Activated CD4-positive, alpha-beta memory T cell treated with anti-CD3 and anti-CD28 coated beads, Interleukin-2, amount 10 ng/mL, durations not matched to agents 7 days and 5 days (primary cell): ENCODE measurements around the gene PKN1. TPM values are rescaled to one million over a fixed set of nuclear protein-coding genes. Genes with fewer than 3 reads are reported as not detected.

Source experiments
- CTCF ChIA-PET: fragments of 350-600 bp; sonication (Branson Sonifier 250); formaldehyde crosslinking; loops from one replicate; lab custom pipeline; 2021; ENCODE audit warnings: antibody characterized with exemption, inconsistent platforms; lab: Charles Lee
- POLR2A ChIA-PET: fragments of 350-600 bp; sonication (Branson Sonifier 250); formaldehyde crosslinking; loops from one replicate; lab custom pipeline; 2021; ENCODE audit warnings: antibody characterized with exemption; lab: Charles Lee
- DNase-seq: peaks from one replicate; pipeline ENCODE4 v3.0.0-alpha.2; 2020
- H3K27ac Mint-ChIP-seq: one replicate; pipeline ENCODE4 v1.8.0; 2021; ENCODE audit warnings: mild to moderate bottlenecking, mixed read lengths
- H3K27me3 Mint-ChIP-seq: one replicate; pipeline ENCODE4 v1.8.0; 2021; ENCODE audit warnings: mixed read lengths
- H3K36me3 Mint-ChIP-seq: one replicate; pipeline ENCODE4 v1.8.0; 2021; ENCODE audit warnings: low read depth, mixed read lengths
- H3K4me1 Mint-ChIP-seq: one replicate; pipeline ENCODE4 v1.8.0; 2021; ENCODE audit warnings: mixed read lengths
- H3K4me3 Mint-ChIP-seq: one replicate; pipeline ENCODE4 v1.8.0; 2021; ENCODE audit warnings: mild to moderate bottlenecking, mixed read lengths
- H3K9me3 Mint-ChIP-seq: one replicate; pipeline ENCODE4 v1.8.0; 2021; ENCODE audit warnings: mixed read lengths
- total RNA-seq, 2 experiments: library from RNA; stranded (reverse); gene quantifications; one replicate each; pipeline ENCODE4 v1.2.3, GENCODE V29; 2021

PKN1 gene
- total RNA-seq, 2 experiments from 2014 or later = 219 to 232 TPM

DNA sequence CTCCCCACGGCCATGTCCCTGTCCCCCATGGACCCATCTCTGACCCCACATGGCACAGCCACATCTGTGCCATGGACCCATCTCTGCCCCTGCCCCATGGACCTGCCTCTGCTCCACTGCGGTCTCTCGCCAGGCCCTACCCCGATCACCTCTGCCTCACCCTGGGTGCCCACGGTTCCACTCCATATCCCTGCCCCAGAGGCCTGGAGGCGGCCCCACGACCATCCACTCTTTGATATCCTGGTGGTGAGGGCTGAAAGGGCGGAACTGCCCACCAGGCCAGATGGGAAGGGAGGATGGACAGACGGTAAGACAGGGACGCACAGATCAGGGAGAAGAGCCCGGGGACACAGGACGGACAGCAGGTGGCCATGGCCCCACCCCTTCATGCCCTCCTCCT lies 41.7 kb downstream of the PKN1 start:
- Mint-ChIP-seq H3K4me1 (peaks cover 31% of the 10 kb centered on the region), H3K9me3 (no peaks in the 10 kb centered on the region), H3K4me3 (peak overlapping the region; percentile 6), H3K36me3 (peaks cover 13% of the 10 kb centered on the region), H3K27ac (no peak overlapping the region), H3K27me3 (peaks cover 15% of the 10 kb centered on the region)
- no peak for DNase-seq
- ChIA-PET CTCF (interaction anchor here (0.7 to 2.0 kb wide), 6 partner anchors 9 to 338 kb away, joined by 3 to 5 read pairs (median 4); partner anchors contain the start of gene ASF1B), POLR2A (interaction anchor here (1.3 kb wide), 2 partner anchors 11 to 338 kb away, joined by 3 read pairs; partner anchors contain the start of gene ASF1B)

- peak within 1 kb of the TSS; percentile 49 for H3K27ac Mint-ChIP-seq
- DNase-seq = peak; percentile 55
- H3K4me1 Mint-ChIP-seq = peaks cover 31% of the 10 kb centered on the region
- POLR2A ChIA-PET = interaction anchor here (1.3 kb wide), 2 partner anchors 10 to 339 kb away, joined by 3 read pairs; partner anchors contain the start of gene ASF1B
- peak within 1 kb of the TSS; percentile 6 for H3K4me3 Mint-ChIP-seq
- H3K27me3 Mint-ChIP-seq = peaks cover 15% of the 10 kb centered on the region
- CTCF ChIA-PET = interaction anchor here (0.7 to 2.0 kb wide), 7 partner anchors 8 to 339 kb away, joined by 3 to 5 read pairs (median 3); partner anchors contain the start of gene ASF1B
- peaks cover 11% of the 10 kb centered on the region for H3K36me3 Mint-ChIP-seq
- no peaks in the 10 kb centered on the region for H3K9me3 Mint-ChIP-seq
Observed at GRCh38 chr19:14475251-14476073, 42.4 kb downstream of the PKN1 start, which contains the start of gene PTGER1. TSS of gene PTGER1 (minus strand) at chr19:14475354. CDS start at chr19:14474320, 1,034 bp downstream.

- Mint-ChIP-seq H3K4me1 (peaks cover 33% of the 10 kb centered on the region), H3K27ac (no peak overlapping the region), H3K27me3 (peaks cover 15% of the 10 kb centered on the region), H3K4me3 (no peak overlapping the region), H3K9me3 (no peaks in the 10 kb centered on the region), H3K36me3 (peaks cover 3% of the 10 kb centered on the region)
- ChIA-PET POLR2A (no interaction called here), CTCF (interaction anchor here (0.5 kb wide), 1 partner anchor 503 kb away, joined by 3 read pairs; no protein-coding TSS in a partner anchor)
- no peak for DNase-seq
Observed at GRCh38 chr19:14476327-14476672, 43.2 kb downstream of the PKN1 start.

GRCh38 chr19:14476673-14477401 lies 43.7 kb downstream of the PKN1 start:
- Mint-ChIP-seq H3K27ac (no peak overlapping the region), H3K36me3 (peaks cover 3% of the 10 kb centered on the region), H3K4me3 (no peak overlapping the region), H3K4me1 (peaks cover 33% of the 10 kb centered on the region), H3K9me3 (no peaks in the 10 kb centered on the region), H3K27me3 (peaks cover 15% of the 10 kb centered on the region)
- DNase-seq = peak; percentile 45
- POLR2A ChIA-PET = interaction anchor here (1.0 to 1.8 kb wide), 2 partner anchors 59 to 340 kb away, joined by 3 to 6 read pairs; partner anchors contain the start of genes ASF1B and DDX39A
- CTCF ChIA-PET = interaction anchor here (0.5 to 3.9 kb wide), 3 partner anchors 12 to 503 kb away, joined by 3 to 26 read pairs (median 3); no protein-coding TSS in a partner anchor

DNA sequence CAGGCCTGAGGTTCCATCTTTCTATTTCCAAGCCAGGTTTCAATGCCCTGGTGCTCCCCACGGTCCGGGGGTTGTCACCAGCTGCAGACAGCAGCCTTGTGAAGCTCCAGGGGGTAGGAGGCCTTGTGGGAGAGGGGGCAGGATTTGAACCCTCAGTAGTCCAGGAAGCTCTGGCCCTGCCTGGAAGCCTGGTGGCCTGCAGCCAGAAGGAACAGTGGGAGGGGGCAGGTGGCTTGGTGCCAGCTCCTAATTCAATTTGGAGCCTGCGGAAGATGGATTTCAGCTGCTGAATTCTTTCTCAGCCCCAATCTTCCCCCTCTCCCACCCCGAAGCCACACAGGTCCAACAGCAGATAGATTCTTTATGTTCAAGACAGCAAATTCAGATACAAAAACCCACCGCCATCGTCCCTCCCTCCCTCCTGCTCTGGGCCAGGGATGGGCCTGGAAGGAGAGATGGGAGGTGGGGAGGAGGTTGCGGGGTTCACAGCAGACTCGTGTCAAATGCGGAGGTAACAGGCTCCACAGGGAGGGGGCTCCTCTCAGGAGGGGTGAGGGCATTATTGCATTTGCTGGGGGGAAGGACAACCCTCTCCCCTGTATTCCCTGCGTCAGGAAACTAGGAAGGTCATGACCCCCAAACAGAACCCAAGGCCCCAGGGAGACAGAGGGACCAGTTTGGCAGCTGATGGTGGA lies 44.5 kb downstream of the PKN1 start:
- H3K36me3 Mint-ChIP-seq = peaks cover 3% of the 10 kb centered on the region
- POLR2A ChIA-PET = interaction anchor here (0.7 to 1.8 kb wide), 6 partner anchors 18 to 341 kb away, joined by 3 to 6 read pairs (median 4); partner anchors contain the start of genes ASF1B, DDX39A and DNAJB1
- no peak for DNase-seq
- CTCF ChIA-PET = interaction anchor here (1.1 to 3.9 kb wide), 6 partner anchors 11 to 341 kb away, joined by 3 to 26 read pairs (median 9); partner anchors contain the start of gene ASF1B
- H3K4me1 Mint-ChIP-seq = peaks cover 33% of the 10 kb centered on the region
- H3K4me3 Mint-ChIP-seq = no peak overlapping the region
- H3K27ac Mint-ChIP-seq = no peak overlapping the region
- H3K27me3 Mint-ChIP-seq = peaks cover 15% of the 10 kb centered on the region
- H3K9me3 Mint-ChIP-seq = no peaks in the 10 kb centered on the region

DNA sequence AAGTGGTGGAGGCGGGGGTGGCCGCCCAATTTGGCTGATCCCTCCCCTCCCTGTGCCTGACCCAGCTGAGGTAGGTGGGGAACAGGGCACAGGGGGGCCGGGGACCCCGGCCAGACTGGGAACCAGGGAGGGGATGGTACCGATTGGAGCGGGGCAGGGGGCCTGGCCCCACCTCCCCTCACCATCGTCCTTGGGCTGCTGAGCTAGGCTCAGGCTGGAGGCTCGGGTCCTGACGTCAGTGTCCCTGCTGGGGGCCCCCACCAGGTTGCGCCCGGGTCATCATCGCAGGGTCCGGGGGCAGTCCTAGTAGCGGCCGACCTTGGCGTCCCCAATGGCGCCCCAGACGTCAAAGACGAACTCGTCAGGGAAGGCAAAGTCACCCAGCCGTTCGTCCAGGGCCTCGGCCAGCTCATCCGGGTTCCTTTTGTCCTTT lies 45.0 kb downstream of the PKN1 start:
- Mint-ChIP-seq H3K27me3 (peaks cover 9% of the 10 kb centered on the region), H3K4me1 (peaks cover 30% of the 10 kb centered on the region), H3K27ac (no peak overlapping the region), H3K4me3 (no peak overlapping the region), H3K9me3 (no peaks in the 10 kb centered on the region), H3K36me3 (peaks cover 3% of the 10 kb centered on the region)
- DNase-seq = no peak
- ChIA-PET POLR2A (interaction anchor here (0.7 to 1.8 kb wide), 6 partner anchors 17 to 342 kb away, joined by 3 to 6 read pairs (median 4); partner anchors contain the start of genes ASF1B, DDX39A and DNAJB1), CTCF (interaction anchor here (0.9 to 3.9 kb wide), 9 partner anchors 11 to 341 kb away, joined by 3 to 26 read pairs (median 5); partner anchors contain the start of gene ASF1B)

DNA sequence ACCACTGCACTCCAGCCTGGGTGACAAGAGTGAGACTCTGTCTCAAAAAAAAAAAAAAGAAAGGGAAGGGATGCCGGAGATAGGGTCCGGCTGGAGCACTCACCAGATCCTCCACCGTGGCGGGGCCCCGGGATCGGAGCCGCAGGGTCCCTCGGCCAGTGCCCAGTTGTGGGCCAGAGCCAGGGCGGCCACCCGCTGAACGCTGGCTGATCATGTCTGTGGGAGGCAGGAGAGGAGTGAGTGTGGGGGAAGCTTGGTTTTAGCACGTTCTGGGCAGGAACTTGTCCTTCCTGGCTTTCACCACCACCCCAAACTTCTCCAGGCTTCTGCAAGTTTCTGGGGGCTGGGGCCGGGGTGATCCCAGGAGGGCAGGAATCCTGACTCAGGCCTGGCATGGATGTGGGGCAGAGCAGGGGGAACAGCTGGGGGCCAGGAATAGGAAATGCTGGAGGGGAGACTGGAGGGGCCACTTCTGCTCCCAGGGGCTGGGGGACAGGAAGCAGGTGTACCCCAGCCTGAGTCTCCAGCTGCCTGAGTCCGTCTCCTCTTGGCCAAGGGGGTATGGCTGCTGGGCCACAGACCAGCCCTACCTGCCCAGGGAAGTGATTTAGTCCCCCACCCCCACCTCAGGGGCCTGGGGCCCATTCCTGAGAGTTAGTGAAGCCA lies 46.3 kb downstream of the PKN1 start:
- Mint-ChIP-seq H3K9me3 (no peaks in the 10 kb centered on the region), H3K4me3 (no peak overlapping the region), H3K27me3 (peaks cover 5% of the 10 kb centered on the region), H3K4me1 (peaks cover 25% of the 10 kb centered on the region), H3K27ac (no peak overlapping the region), H3K36me3 (peaks cover 5% of the 10 kb centered on the region)
- no peak for DNase-seq
- CTCF ChIA-PET = interaction anchor here (1.0 to 3.9 kb wide), 22 partner anchors 10 to 343 kb away, joined by 3 to 26 read pairs (median 5); partner anchors contain the start of genes ADGRE5, ASF1B and GIPC1
- POLR2A ChIA-PET = interaction anchor here (1.0 to 2.0 kb wide), 8 partner anchors 16 to 343 kb away, joined by 3 to 6 read pairs (median 4); partner anchors contain the start of genes ASF1B and DNAJB1

DNA sequence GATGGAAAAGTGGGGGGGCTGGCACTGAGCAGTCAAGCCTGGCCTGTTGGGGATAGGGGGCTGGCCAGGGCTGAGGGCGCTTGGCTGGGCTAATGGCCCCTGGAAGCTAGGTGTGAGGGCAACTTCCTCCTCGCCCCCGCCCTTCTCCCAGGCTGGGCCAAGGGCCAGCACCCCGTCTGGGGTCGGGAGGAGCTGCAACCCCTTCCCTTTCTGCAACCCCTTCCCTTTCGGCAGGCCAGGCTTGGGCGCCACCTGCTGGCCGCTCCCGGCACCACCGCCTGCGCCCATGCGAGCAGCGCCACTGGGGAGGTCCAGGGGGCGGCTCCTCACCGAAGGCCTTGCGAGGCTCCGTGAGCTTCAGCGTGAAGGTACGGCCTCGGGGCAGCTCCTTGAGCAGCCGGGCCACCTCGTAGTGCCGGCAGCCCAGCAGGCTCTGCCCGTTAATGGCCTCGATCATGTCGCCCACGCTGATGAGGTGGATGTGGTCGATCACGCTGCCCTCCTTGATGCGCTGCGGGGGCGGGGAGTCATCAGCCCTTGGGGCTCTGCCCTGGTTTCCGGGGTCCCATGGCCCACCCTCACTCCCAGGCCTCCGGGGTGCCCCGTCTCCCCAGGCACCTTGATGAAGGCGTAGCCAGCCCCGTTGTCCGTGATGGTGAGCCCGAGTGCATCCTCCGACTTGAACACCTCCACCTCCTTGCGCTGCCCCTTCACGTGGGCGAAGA lies 47.0 kb downstream of the PKN1 start:
- Mint-ChIP-seq H3K27me3 (no peaks in the 10 kb centered on the region), H3K4me1 (peaks cover 19% of the 10 kb centered on the region), H3K4me3 (no peak overlapping the region), H3K36me3 (peaks cover 2% of the 10 kb centered on the region), H3K27ac (no peak overlapping the region), H3K9me3 (no peaks in the 10 kb centered on the region)
- ChIA-PET POLR2A (interaction anchor here (1.0 to 2.0 kb wide), 6 partner anchors 36 to 343 kb away, joined by 3 to 6 read pairs (median 4); partner anchors contain the start of gene DNAJB1), CTCF (interaction anchor here (0.6 to 3.9 kb wide), 28 partner anchors 7 to 343 kb away, joined by 3 to 26 read pairs (median 4); partner anchors contain the start of genes ADGRE5, ASF1B, DDX39A and GIPC1)
- DNase-seq = peak; percentile 79

DNA sequence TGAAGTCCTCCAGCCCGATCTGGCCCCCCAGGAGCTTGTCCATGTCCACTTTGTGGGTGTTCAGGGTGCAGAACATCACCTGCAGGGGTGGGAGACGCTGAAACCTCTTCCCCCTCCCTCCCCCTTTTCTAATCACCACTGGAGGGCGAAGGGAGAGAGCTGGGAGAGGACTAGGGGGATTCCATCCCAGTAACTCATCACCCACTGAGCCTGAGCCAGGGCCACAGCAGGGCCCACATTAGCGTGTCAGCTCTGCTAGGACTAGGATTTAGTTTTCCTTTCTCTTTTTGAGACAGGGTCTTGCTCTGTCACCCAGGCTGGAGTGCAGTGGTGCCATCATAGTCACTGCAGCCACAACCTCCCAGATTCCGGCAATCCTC lies 47.6 kb downstream of the PKN1 start:
- ChIA-PET POLR2A (interaction anchor here (0.8 to 2.0 kb wide), 4 partner anchors 36 to 344 kb away, joined by 3 to 6 read pairs (median 4); partner anchors contain the start of gene DNAJB1), CTCF (interaction anchor here (0.6 to 3.9 kb wide), 28 partner anchors 8 to 344 kb away, joined by 3 to 26 read pairs (median 4); partner anchors contain the start of genes ADGRE5, ASF1B, DDX39A and GIPC1)
- Mint-ChIP-seq H3K36me3 (peaks cover 2% of the 10 kb centered on the region), H3K4me3 (no peak overlapping the region), H3K9me3 (no peaks in the 10 kb centered on the region), H3K27me3 (no peaks in the 10 kb centered on the region), H3K4me1 (peaks cover 15% of the 10 kb centered on the region), H3K27ac (no peak overlapping the region)
- DNase-seq = no peak

DNA sequence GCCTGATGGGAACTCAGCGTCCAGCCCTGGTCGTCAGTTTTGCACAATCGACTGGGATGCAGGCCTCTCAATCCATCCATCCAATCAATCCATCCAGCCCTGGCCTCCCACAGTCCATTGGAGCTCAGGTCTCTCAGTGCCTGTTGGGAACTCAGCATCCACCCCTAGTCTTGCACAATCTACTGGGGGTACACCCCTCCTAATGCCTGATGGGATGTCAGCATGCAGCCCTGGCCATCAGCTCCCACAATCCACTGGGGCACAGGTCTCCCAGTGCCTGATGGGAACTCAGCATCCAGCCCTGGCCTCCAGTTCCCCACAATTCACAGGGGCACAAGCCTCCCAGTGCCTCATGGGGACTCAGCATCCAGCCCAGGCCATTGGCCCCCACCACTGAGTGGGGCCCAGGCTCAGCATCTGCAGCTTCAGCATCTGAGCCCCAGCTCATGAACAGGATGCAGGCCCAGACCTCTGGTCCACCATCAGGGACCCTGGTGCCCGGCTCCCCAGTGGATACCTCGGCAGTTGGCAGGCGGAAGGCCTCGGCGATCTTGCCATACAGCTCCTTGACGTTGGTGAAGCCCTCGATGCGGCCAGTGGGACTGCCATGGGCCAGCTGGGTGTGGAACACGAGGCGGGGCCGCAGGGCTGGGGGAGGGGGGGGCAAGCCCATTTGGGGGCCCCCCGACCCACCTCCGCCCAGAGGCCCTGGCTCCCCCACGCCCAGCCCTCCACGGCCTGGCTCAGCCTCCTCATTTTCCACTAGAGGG lies 49.3 kb downstream of the PKN1 start:
- no peak overlapping the region for H3K27ac Mint-ChIP-seq
- H3K9me3 Mint-ChIP-seq = no peaks in the 10 kb centered on the region
- no peaks in the 10 kb centered on the region for H3K27me3 Mint-ChIP-seq
- peaks cover 4% of the 10 kb centered on the region for H3K36me3 Mint-ChIP-seq
- ChIA-PET POLR2A (interaction anchor here (1.6 kb wide), 1 partner anchor 35 kb away, joined by 4 read pairs; no protein-coding TSS in a partner anchor), CTCF (interaction anchor here (0.9 to 1.6 kb wide), 3 partner anchors 7 to 345 kb away, joined by 3 to 5 read pairs (median 4); partner anchors contain the start of genes ASF1B and PTGER1)
- no peak for DNase-seq
- H3K4me3 Mint-ChIP-seq = no peak overlapping the region
- peaks cover 7% of the 10 kb centered on the region for H3K4me1 Mint-ChIP-seq
